PC-3 (cell line): Measurements from ENCODE around the gene BIN2. TPM values are rescaled to one million over a fixed set of nuclear protein-coding genes. Genes with fewer than 3 reads are reported as not detected.

Experiments used
- ATAC-seq: fragments of 200-7000 bp; cut with Tn5 transposase; 2 replicates; pipeline ENCODE4 v1.9.1; 2020; ENCODE audit warnings: mild to moderate bottlenecking, moderate library complexity
- BruUV-seq: library from RNA; stranded (reverse); fragments of 400-500 nt; replicated peaks from 2 replicates; lab custom pipeline; 2021; lab: Mats Ljungman, UMichigan
- CTCF ChIA-PET: fragments of 300-600 bp; sonication (Branson Sonifier 250); formaldehyde crosslinking; loops from one replicate; lab custom pipeline; 2022; ENCODE audit warnings: antibody characterized with exemption; lab: Charles Lee
- POLR2A ChIA-PET: fragments of 300-600 bp; sonication (Branson Sonifier 250); formaldehyde crosslinking; loops from one replicate; lab custom pipeline; 2022; ENCODE audit warnings: antibody characterized with exemption; ENCODE audit not compliant: unreplicated experiment; lab: Charles Lee
- DNase-seq: peaks from one replicate; pipeline ENCODE4 v3.0.0-alpha.2; 2015
- H2AFZ ChIP-seq: fragments of 300-600 bp; sonication (generic); 2 replicates; pipeline ENCODE4 v1.6.0; 2016; ENCODE audit warnings: antibody characterized with exemption, low read length
- H3F3A ChIP-seq: fragments of 300-600 bp; sonication (generic); one replicate; pipeline ENCODE4 v1.6.0; 2017; ENCODE audit warnings: antibody characterized with exemption, low read length, control low read depth, mild to moderate bottlenecking; ENCODE audit not compliant: unreplicated experiment
- H3K27ac ChIP-seq: fragments of 300-600 bp; sonication (generic); 2 replicates; pipeline ENCODE4 v1.5.1; 2016; ENCODE audit warnings: mild to moderate bottlenecking, low read length
- H3K27me3 ChIP-seq: fragments of 300-600 bp; sonication (generic); 2 replicates; pipeline ENCODE4 v1.6.1; 2016; ENCODE audit warnings: low read length, mixed read lengths
- H3K36me3 ChIP-seq: fragments of 300-600 bp; sonication (generic); 2 replicates; pipeline ENCODE4 v1.6.1; 2016; ENCODE audit warnings: low read depth, mixed run types, low read length, mixed read lengths
- H3K4me1 ChIP-seq: fragments of 300-600 bp; sonication (generic); 2 replicates; pipeline ENCODE4 v1.5.1; 2016; ENCODE audit warnings: low read length; ENCODE audit not compliant: insufficient read depth
- H3K4me2 ChIP-seq: fragments of 300-600 bp; sonication (generic); 2 replicates; pipeline ENCODE4 v1.6.0; 2016; ENCODE audit warnings: low read length
- H3K4me3 ChIP-seq: fragments of 300-600 bp; sonication (generic); 2 replicates; pipeline ENCODE4 v1.5.1; 2016; ENCODE audit warnings: mild to moderate bottlenecking, low read length, mixed read lengths
- H3K79me2 ChIP-seq: fragments of 300-600 bp; sonication (generic); 2 replicates; pipeline ENCODE4 v1.6.1; 2017; ENCODE audit warnings: low read length, mixed read lengths
- H3K9ac ChIP-seq: fragments of 300-600 bp; sonication (generic); 2 replicates; pipeline ENCODE4 v1.6.0; 2016; ENCODE audit warnings: mild to moderate bottlenecking, low read length
- H3K9me2 ChIP-seq: fragments of 300-600 bp; sonication (generic); replicated peaks from 2 replicates; pipeline ENCODE4 v1.6.1; 2016; ENCODE audit warnings: mixed run types, low read length, mixed read lengths
- H3K9me3 ChIP-seq: fragments of 300-600 bp; sonication (generic); 2 replicates; pipeline ENCODE4 v1.6.1; 2016; ENCODE audit warnings: low read length, mixed read lengths
- H4K20me1 ChIP-seq: fragments of 300-600 bp; sonication (generic); 2 replicates; pipeline ENCODE4 v1.6.1; 2016; ENCODE audit warnings: low read length, mixed read lengths
- EZH2 ChIP-seq: fragments of 300-600 bp; sonication (generic); IDR thresholded peaks from one replicate; pipeline ENCODE4 v1.6.1; 2017; ENCODE audit warnings: antibody characterized with exemption, mild to moderate bottlenecking, low read length; ENCODE audit not compliant: unreplicated experiment
- EZH2phosphoT487 ChIP-seq: fragments of 300-600 bp; sonication (generic); IDR thresholded peaks from 2 replicates; pipeline ENCODE4 v1.6.1; 2018; ENCODE audit warnings: mild to moderate bottlenecking, antibody characterized with exemption, low read length, borderline replicate concordance
- intact Hi-C: fragments of 100-400 bp; cut with micrococcal nuclease; formaldehyde crosslinking; loops from 2 replicates; pipeline ENCODE4 v1.9.0; 2023
- total RNA-seq: library from RNA; depleted of rRNA; stranded (reverse); fragments of >200 nt; gene quantifications from 2 replicates; pipeline ENCODE4 v1.2.3, GENCODE V29; 2014
- TF ChIP-seq, protein P1 (sequence below): fragments of 300-600 bp; sonication (generic); conservative IDR thresholded peaks from 2 replicates; pipeline ENCODE4 v1.5.1; 2017; ENCODE audit warnings: antibody characterized with exemption, low read depth, mild to moderate bottlenecking, low read length

Gene BIN2
- total RNA-seq, 1 experiment from 2014 or later: not detected

DNA sequence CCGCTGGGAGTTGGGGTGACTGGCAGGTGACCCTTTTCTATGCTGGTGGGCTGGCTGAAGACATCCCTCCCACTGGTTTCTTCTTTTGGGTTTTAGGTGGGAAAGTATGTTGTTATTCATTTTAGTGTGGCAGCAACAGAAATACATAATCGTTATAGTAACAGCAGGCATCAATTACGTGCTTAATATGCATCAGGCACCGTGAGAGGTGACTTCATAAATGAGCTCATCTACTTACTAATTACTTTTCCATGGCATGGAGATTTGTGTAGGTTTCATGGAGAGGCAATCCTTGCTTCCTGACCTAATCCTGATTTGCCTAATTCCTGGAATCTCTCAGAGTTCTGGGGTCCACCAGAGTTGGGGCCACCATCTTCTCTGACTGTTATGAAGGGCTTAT, 35.9 kb upstream of the BIN2 start:
- H3K9ac ChIP-seq: no peak overlapping the region
- POLR2A ChIA-PET: no interaction called here
- H2AFZ ChIP-seq: no peak overlapping the region
- TF ChIP-seq, protein P1, sequence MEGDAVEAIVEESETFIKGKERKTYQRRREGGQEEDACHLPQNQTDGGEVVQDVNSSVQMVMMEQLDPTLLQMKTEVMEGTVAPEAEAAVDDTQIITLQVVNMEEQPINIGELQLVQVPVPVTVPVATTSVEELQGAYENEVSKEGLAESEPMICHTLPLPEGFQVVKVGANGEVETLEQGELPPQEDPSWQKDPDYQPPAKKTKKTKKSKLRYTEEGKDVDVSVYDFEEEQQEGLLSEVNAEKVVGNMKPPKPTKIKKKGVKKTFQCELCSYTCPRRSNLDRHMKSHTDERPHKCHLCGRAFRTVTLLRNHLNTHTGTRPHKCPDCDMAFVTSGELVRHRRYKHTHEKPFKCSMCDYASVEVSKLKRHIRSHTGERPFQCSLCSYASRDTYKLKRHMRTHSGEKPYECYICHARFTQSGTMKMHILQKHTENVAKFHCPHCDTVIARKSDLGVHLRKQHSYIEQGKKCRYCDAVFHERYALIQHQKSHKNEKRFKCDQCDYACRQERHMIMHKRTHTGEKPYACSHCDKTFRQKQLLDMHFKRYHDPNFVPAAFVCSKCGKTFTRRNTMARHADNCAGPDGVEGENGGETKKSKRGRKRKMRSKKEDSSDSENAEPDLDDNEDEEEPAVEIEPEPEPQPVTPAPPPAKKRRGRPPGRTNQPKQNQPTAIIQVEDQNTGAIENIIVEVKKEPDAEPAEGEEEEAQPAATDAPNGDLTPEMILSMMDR: no peak
- TF ChIP-seq EZH2phosphoT487 (no peak), EZH2 (no peak)
- no peaks in the 10 kb centered on the region for H3K9me3 ChIP-seq
- no peaks in the 10 kb centered on the region for H3K9me2 ChIP-seq
- ATAC-seq: no peak
- H3K4me1 ChIP-seq: no peaks in the 10 kb centered on the region
- CTCF ChIA-PET: no interaction called here
- no peaks in the 10 kb centered on the region for H4K20me1 ChIP-seq
- H3F3A ChIP-seq: no peaks in the 10 kb centered on the region
- DNase-seq: no peak
- peaks cover 42% of the 10 kb centered on the region for H3K36me3 ChIP-seq
- no peak overlapping the region for H3K4me3 ChIP-seq
- no peak overlapping the region for H3K27ac ChIP-seq
- BruUV-seq: no TSS peak
- H3K79me2 ChIP-seq: no peaks in the 10 kb centered on the region
- H3K4me2 ChIP-seq: no peak overlapping the region
- no peaks in the 10 kb centered on the region for H3K27me3 ChIP-seq
- intact Hi-C loops: no loop called here

DNA sequence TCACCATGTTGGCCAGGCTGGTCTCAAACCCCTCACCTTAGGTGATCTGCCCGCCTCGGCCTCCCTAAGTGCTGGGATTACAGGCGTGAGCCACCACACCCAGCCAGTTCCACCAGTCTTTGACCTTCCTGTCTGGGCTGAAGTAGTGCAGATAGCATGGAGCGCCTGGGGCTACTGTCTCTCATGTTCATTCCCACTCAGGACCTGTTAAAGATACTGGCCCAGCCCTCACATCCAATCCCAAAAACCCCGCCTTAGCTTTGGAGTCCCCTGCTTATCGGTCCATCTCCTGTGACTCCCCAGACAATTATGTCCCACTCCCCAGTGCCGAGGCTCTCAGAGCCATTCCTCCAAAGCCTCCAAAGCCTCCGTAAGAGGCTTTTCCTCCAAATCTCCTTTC, 34.5 kb upstream of the BIN2 start:
- no peaks in the 10 kb centered on the region for H3F3A ChIP-seq
- intact Hi-C loops: no loop called here
- DNase-seq (no peak), ATAC-seq (no peak)
- H3K9me3 ChIP-seq: no peaks in the 10 kb centered on the region
- POLR2A ChIA-PET: no interaction called here
- H3K36me3 ChIP-seq: peaks cover 40% of the 10 kb centered on the region
- CTCF ChIA-PET: no interaction called here
- no peak overlapping the region for H3K4me3 ChIP-seq
- H3K27ac ChIP-seq: no peak overlapping the region
- no peaks in the 10 kb centered on the region for H3K4me1 ChIP-seq
- no peaks in the 10 kb centered on the region for H3K79me2 ChIP-seq
- H3K9ac ChIP-seq: no peak overlapping the region
- no peaks in the 10 kb centered on the region for H3K27me3 ChIP-seq
- H3K4me2 ChIP-seq: no peak overlapping the region
- H3K9me2 ChIP-seq: no peaks in the 10 kb centered on the region
- TF ChIP-seq EZH2: no peak
- no peak for TF ChIP-seq EZH2phosphoT487
- TF ChIP-seq, protein P1: no peak
- no peak overlapping the region for H2AFZ ChIP-seq
- BruUV-seq: no TSS peak
- no peaks in the 10 kb centered on the region for H4K20me1 ChIP-seq

DNA sequence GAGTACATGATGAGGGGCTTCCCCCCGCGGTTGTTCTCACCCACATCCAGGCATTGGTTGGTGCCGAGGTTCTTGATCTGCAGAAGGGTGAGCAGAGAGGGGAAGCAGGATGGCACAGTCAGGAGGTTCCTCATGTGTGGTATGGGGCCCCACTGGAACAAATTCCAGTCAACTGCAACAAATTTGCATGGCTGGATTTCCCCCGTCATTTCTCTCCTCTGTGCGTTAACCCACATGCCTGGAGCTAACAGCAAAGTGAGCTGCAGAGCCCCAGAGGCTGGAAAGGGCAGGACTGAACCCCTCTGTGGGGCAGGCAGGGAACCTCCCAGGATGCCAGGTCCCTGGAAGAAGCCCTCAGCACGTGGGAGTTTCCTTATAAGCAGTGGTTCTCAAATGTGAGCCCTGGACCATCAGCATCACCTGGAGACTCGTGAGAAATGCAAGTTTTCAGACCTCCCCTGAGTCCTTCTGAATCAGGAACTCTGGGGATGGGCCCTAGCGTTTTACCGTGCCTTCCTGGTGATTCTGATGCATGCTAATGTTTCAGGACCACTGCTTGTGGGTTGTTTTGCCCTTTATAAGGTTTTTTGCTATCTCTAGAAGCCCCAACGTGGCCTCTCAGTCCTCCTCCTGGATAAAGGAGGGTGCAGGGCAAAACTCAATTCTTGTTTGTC, 33.5 kb upstream of the BIN2 start:
- H3K9me2 ChIP-seq: no peaks in the 10 kb centered on the region
- no TSS peak for BruUV-seq
- peaks cover 40% of the 10 kb centered on the region for H3K36me3 ChIP-seq
- no peaks in the 10 kb centered on the region for H3K79me2 ChIP-seq
- H3K27ac ChIP-seq: no peak overlapping the region
- H3K9me3 ChIP-seq: no peaks in the 10 kb centered on the region
- no peaks in the 10 kb centered on the region for H3K27me3 ChIP-seq
- no peaks in the 10 kb centered on the region for H3K4me1 ChIP-seq
- ChIA-PET CTCF (no interaction called here), POLR2A (no interaction called here)
- H3K9ac ChIP-seq: no peak overlapping the region
- no peak for DNase-seq
- ATAC-seq: no peak
- H3K4me3 ChIP-seq: no peak overlapping the region
- no peak overlapping the region for H3K4me2 ChIP-seq
- no peaks in the 10 kb centered on the region for H4K20me1 ChIP-seq
- TF ChIP-seq EZH2: no peak
- no peak for TF ChIP-seq EZH2phosphoT487
- TF ChIP-seq, protein P1: no peak
- H2AFZ ChIP-seq: no peak overlapping the region
- intact Hi-C loops: no loop called here
- H3F3A ChIP-seq: no peaks in the 10 kb centered on the region
